ENCODE data around the gene NR0B2.

NR0B2 gene

GRCh38 chr1:26913754-26914619, at the start of gene NR0B2:
NR0B2 (minus strand) TSS chr1:26913975; CDS start chr1:26913940, 35 bp downstream.
- no peak for TF ChIP-seq TOX (CRISPR knock-in tag; IDR thresholded peaks at IDR 0.05; ENCODE audit: borderline replicate concordance)
- no peak for TF ChIP-seq GLIS3 (CRISPR knock-in tag; IDR thresholded peaks at IDR 0.05)
- no peak for TF ChIP-seq ZNF8 (CRISPR knock-in tag; IDR thresholded peaks at IDR 0.05)
- TF ChIP-seq OSR1 (CRISPR knock-in tag; IDR thresholded peaks at IDR 0.05) = no peak
- TF ChIP-seq PPARA (CRISPR knock-in tag; IDR thresholded peaks at IDR 0.05; ENCODE audit: borderline replicate concordance) = no peak
- no peak for TF ChIP-seq ZNF565 (CRISPR knock-in tag; conservative IDR thresholded peaks at IDR 0.05; ENCODE audit: low read depth)
- TF ChIP-seq RARB (CRISPR knock-in tag; IDR thresholded peaks at IDR 0.05) = no peak
- no peak for TF ChIP-seq TCF4 (CRISPR knock-in tag; IDR thresholded peaks at IDR 0.05; ENCODE audit: borderline replicate concordance)
- no peak for TF ChIP-seq PATZ1 (CRISPR knock-in tag; IDR thresholded peaks at IDR 0.05; ENCODE audit: borderline replicate concordance)
- no peak for TF ChIP-seq ESRRG (CRISPR knock-in tag; IDR thresholded peaks at IDR 0.05)
- no peak for TF ChIP-seq ARNTL (CRISPR knock-in tag; IDR thresholded peaks at IDR 0.05; ENCODE audit: borderline replicate concordance, low read depth)
- TF ChIP-seq ZNF70 (CRISPR knock-in tag; IDR thresholded peaks at IDR 0.05) = no peak
- TF ChIP-seq ZFP3 (CRISPR knock-in tag; IDR thresholded peaks at IDR 0.05) = no peak
- no peak for TF ChIP-seq SNAI2 (CRISPR knock-in tag; IDR thresholded peaks at IDR 0.05)
- TF ChIP-seq CSDC2 (CRISPR knock-in tag; IDR thresholded peaks at IDR 0.05) = no peak
- no peak for TF ChIP-seq ISL1 (CRISPR knock-in tag; IDR thresholded peaks at IDR 0.05)
- no peak for TF ChIP-seq CSRNP3 (CRISPR knock-in tag; IDR thresholded peaks at IDR 0.05)
- no peak for TF ChIP-seq CREB5 (CRISPR knock-in tag; IDR thresholded peaks at IDR 0.05; ENCODE audit: low read depth)
- TF ChIP-seq ZFP30 (CRISPR knock-in tag; IDR thresholded peaks at IDR 0.05) = no peak

GRCh38 chr1:26961826-26962225, 48.1 kb upstream of the NR0B2 start:
- TF ChIP-seq TCF4 (CRISPR knock-in tag; IDR thresholded peaks at IDR 0.05; ENCODE audit: borderline replicate concordance) = no peak
- peak; percentile 58 for ATAC-seq

More at GRCh38 chr1:26913754-26914619, at the start of gene NR0B2:
- ATAC-seq = no peak

GRCh38 chr1:26960625-26960966, 46.8 kb upstream of the NR0B2 start:
- ATAC-seq = no peak
- TF ChIP-seq OSR1 (CRISPR knock-in tag; IDR thresholded peaks at IDR 0.05) = no peak
- no peak for TF ChIP-seq BACH2 (CRISPR knock-in tag; IDR thresholded peaks at IDR 0.05; ENCODE audit: borderline replicate concordance)
- TF ChIP-seq ZFP3 (CRISPR knock-in tag; IDR thresholded peaks at IDR 0.05) = no peak
- no peak for TF ChIP-seq TOX (CRISPR knock-in tag; IDR thresholded peaks at IDR 0.05; ENCODE audit: borderline replicate concordance)
- TF ChIP-seq ZNF70 (CRISPR knock-in tag; IDR thresholded peaks at IDR 0.05) = no peak
- no peak for TF ChIP-seq CSRNP3 (CRISPR knock-in tag; IDR thresholded peaks at IDR 0.05)
- no peak for TF ChIP-seq CSDC2 (CRISPR knock-in tag; IDR thresholded peaks at IDR 0.05)
- TF ChIP-seq ISL1 (CRISPR knock-in tag; IDR thresholded peaks at IDR 0.05) = no peak
- no peak for TF ChIP-seq POU6F1 (CRISPR knock-in tag; IDR thresholded peaks at IDR 0.05; ENCODE audit: borderline replicate concordance, low read depth)
- no peak for TF ChIP-seq ESRRG (CRISPR knock-in tag; IDR thresholded peaks at IDR 0.05)
- TF ChIP-seq ZNF8 (CRISPR knock-in tag; IDR thresholded peaks at IDR 0.05) = no peak
- TF ChIP-seq RARB (CRISPR knock-in tag; IDR thresholded peaks at IDR 0.05) = no peak
- TF ChIP-seq ZNF565 (CRISPR knock-in tag; conservative IDR thresholded peaks at IDR 0.05; ENCODE audit: low read depth) = no peak
- TF ChIP-seq TSHZ2 (CRISPR knock-in tag; IDR thresholded peaks at IDR 0.05) = no peak

Data from SK-N-SH treated with all-trans-retinoic acid at 6 μM for 48 hours (cell line).